Measurements from ENCODE around the gene YWHAQ. TPM values are rescaled to one million over a fixed set of nuclear protein-coding genes. Genes with fewer than 3 reads are reported as not detected.

YWHAQ gene
- total and polyA plus RNA-seq, 2 donors from 2014 or later: 168 to 262 TPM

DNA sequence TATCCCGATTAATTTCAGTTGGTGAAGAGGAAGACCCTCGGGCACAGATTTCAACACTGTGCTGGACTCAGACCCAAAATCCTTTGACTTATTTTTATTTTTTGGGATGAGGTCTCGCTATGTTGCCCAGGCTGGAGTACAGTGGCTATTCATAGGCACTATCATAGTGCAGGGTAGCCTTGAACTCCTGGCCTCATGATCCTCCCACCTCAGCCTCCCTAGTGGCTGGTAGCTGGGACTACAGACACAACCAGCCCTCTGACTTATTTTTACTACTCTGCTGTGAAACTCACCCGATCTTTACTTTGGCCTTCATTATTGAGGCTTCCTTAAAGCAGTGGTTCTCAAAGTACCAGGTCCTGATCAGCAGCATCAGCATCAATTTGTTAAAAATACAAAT is 57.0 kb downstream of the YWHAQ start:
- no peak for FAIRE-seq
- Histone ChIP-seq H3K27me3 (ENCODE audit: control insufficient read depth, insufficient read depth, low read length) (no peaks in the 10 kb centered on the region), H3K4me3 (ENCODE audit: low read length in 3 of 3) (no peak overlapping the region), H3K27ac (ENCODE audit: low read depth in 2 of 2, low read length in 2 of 2) (peak overlapping the region; percentile 32 to 51), H3K9me3 (ENCODE audit: control insufficient read depth in 2 of 3, insufficient read depth in 1 of 3, low read length in 3 of 3) (no peaks in the 10 kb centered on the region), H3K4me1 (ENCODE audit: control insufficient read depth in 2 of 3, insufficient read depth in 2 of 3, low read depth in 1 of 3, low read length in 3 of 3) (no peaks in the 10 kb centered on the region), H3K9ac (ENCODE audit: low read length in 3 of 3) (no peak overlapping the region), H3K36me3 (ENCODE audit: control insufficient read depth in 2 of 3, insufficient read depth in 3 of 3, low read length in 3 of 3) (no peaks in the 10 kb centered on the region)
- intact Hi-C loops (cut with DNase I): no loop called here
- DNase-seq: no peak
- TF ChIP-seq, protein P1, sequence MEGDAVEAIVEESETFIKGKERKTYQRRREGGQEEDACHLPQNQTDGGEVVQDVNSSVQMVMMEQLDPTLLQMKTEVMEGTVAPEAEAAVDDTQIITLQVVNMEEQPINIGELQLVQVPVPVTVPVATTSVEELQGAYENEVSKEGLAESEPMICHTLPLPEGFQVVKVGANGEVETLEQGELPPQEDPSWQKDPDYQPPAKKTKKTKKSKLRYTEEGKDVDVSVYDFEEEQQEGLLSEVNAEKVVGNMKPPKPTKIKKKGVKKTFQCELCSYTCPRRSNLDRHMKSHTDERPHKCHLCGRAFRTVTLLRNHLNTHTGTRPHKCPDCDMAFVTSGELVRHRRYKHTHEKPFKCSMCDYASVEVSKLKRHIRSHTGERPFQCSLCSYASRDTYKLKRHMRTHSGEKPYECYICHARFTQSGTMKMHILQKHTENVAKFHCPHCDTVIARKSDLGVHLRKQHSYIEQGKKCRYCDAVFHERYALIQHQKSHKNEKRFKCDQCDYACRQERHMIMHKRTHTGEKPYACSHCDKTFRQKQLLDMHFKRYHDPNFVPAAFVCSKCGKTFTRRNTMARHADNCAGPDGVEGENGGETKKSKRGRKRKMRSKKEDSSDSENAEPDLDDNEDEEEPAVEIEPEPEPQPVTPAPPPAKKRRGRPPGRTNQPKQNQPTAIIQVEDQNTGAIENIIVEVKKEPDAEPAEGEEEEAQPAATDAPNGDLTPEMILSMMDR (IDR thresholded peaks at IDR 0.05; ENCODE audit: borderline replicate concordance, extremely low read depth, insufficient read depth): no peak

DNA sequence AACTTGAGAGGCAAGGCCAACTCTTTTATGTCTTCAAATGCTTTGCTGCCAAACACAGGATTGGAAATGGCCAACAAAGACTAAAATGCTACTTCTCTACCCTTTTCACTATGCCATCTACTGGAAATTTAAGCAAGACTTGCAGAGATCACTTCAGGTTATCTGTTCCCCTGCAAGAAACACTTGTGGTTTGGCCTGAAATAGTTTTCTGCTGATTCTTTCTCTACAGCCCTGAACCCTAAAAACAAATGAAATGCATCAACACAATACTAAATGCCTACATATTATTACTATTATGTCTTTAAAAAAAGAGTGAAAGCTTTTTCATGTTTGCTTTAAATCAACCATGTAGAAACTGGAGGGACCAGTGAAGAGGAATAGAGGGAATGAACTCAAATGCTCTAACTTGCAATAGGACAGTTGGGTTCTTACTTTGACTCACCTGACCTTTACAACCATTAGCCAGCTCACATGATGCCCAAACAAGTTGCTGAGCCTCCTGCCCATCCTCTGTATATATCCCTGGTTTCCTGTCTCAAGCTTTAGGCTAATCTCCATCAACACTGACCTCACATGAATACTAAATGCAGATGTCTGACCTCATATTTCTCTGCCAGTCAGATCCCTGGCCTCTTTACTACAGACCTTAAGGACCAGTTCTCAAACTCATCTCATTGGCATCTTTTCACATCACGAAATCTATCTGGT is 57.6 kb downstream of the YWHAQ start:
- Histone ChIP-seq H3K27ac (ENCODE audit: low read depth in 2 of 2, low read length in 2 of 2) (no peak overlapping the region), H3K27me3 (ENCODE audit: control insufficient read depth, insufficient read depth, low read length) (no peaks in the 10 kb centered on the region), H3K9me3 (ENCODE audit: control insufficient read depth in 2 of 3, insufficient read depth in 1 of 3, low read length in 3 of 3) (no peaks in the 10 kb centered on the region), H3K4me3 (ENCODE audit: low read length in 3 of 3) (no peak overlapping the region), H3K9ac (ENCODE audit: low read length in 3 of 3) (no peak overlapping the region), H3K36me3 (ENCODE audit: control insufficient read depth in 2 of 3, insufficient read depth in 3 of 3, low read length in 3 of 3) (no peaks in the 10 kb centered on the region), H3K4me1 (ENCODE audit: control insufficient read depth in 2 of 3, insufficient read depth in 2 of 3, low read depth in 1 of 3, low read length in 3 of 3) (no peaks in the 10 kb centered on the region)
- FAIRE-seq: no peak
- intact Hi-C loops (cut with DNase I): no loop called here
- DNase-seq: no peak
- TF ChIP-seq, protein P1 (IDR thresholded peaks at IDR 0.05; ENCODE audit: borderline replicate concordance, extremely low read depth, insufficient read depth): no peak

DNA sequence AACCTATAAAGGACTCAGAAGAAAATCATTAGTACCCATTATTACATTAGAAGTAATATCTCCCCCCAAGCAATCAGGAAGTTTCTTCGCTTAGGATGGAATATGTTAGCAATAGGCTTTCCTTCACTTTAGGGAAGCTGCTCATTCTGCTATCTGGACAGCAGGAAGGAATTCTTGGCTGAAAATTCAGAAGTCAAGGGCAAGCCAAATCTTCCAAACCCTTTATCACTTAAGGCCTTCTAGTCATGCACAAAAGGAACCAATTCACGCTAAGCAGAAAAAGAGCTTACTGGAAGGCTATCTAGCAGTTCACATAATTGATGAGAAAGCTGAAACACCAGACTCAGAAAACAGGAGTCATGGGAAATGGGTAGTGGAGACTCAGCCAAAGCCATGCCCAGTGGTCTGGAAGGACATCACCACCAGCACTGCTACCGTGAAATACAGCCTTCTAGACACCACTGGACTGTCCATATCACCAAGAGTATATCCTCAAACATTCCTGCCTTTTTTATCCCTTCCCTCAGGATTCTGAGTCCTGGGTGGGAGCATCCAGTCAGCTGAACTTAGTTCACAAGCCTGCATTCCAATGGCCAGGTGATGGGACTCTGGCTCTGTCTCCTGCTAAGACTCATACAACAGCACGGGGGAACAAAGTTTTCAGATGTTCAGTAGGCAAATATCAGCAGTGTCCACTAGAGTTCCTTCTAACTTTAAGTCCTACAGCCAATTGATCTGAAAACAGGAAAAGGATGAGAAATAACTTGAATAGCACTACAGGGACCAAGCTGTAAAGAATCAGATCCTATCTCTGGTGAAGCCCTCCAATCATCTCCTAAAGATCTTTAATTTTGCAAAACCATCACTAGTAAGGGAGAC is 60.4 kb downstream of the YWHAQ start:
- TF ChIP-seq, protein P1 (IDR thresholded peaks at IDR 0.05; ENCODE audit: borderline replicate concordance, extremely low read depth, insufficient read depth): no peak
- Histone ChIP-seq H3K36me3 (ENCODE audit: control insufficient read depth in 2 of 3, insufficient read depth in 3 of 3, low read length in 3 of 3) (no peaks in the 10 kb centered on the region), H3K4me1 (ENCODE audit: control insufficient read depth in 2 of 3, insufficient read depth in 2 of 3, low read depth in 1 of 3, low read length in 3 of 3) (no peaks in the 10 kb centered on the region), H3K27ac (ENCODE audit: low read depth in 2 of 2, low read length in 2 of 2) (no peak overlapping the region), H3K9ac (ENCODE audit: low read length in 3 of 3) (no peak overlapping the region), H3K27me3 (ENCODE audit: control insufficient read depth, insufficient read depth, low read length) (no peaks in the 10 kb centered on the region), H3K9me3 (ENCODE audit: control insufficient read depth in 2 of 3, insufficient read depth in 1 of 3, low read length in 3 of 3) (no peaks in the 10 kb centered on the region), H3K4me3 (ENCODE audit: low read length in 3 of 3) (no peak overlapping the region)
- DNase-seq (no peak), FAIRE-seq (no peak)
- intact Hi-C loops (cut with DNase I): no loop called here
